A673 (cell line): ENCODE measurements around the gene DCLK1. TPM values are rescaled to one million over a fixed set of nuclear protein-coding genes. Genes with fewer than 3 reads are reported as not detected.

Experiments used
- BruUV-seq: library from RNA; stranded (reverse); fragments of 400-500 nt; replicated peaks from 2 replicates; lab custom pipeline; 2021; lab: Mats Ljungman, UMichigan
- CTCF ChIA-PET: fragments of 300-600 bp; sonication (Branson Sonifier 250); formaldehyde crosslinking; loops from one replicate; lab custom pipeline; 2022; ENCODE audit warnings: antibody characterized with exemption; lab: Charles Lee
- POLR2A ChIA-PET: fragments of 300-600 bp; sonication (Branson Sonifier 250); formaldehyde crosslinking; loops from one replicate; lab custom pipeline; 2022; ENCODE audit warnings: antibody characterized with exemption; ENCODE audit not compliant: low non-redundant PET; lab: Charles Lee
- DNase-seq: peaks from one replicate; pipeline ENCODE4 v3.0.0-alpha.2; 2015; ENCODE audit warnings: low spot score
- H3K27ac ChIP-seq: fragments of 200-600 bp; sonication (generic); 2 replicates; pipeline ENCODE4 v1.5.1; 2016; ENCODE audit warnings: mixed run types, low read depth, mild to moderate bottlenecking, mixed read lengths, antibody characterized with exemption, low read length; ENCODE audit not compliant: poor library complexity, severe bottlenecking
- H3K27me3 ChIP-seq: fragments of 200-600 bp; sonication (generic); replicated peaks from 2 replicates; pipeline ENCODE4 v1.6.1; 2017; ENCODE audit warnings: mixed run types, low read depth, mild to moderate bottlenecking, mixed read lengths, antibody characterized with exemption, low read length; ENCODE audit not compliant: insufficient read depth, poor library complexity
- H3K36me3 ChIP-seq: fragments of 200-600 bp; sonication (generic); 2 replicates; pipeline ENCODE4 v1.6.1; 2016; ENCODE audit warnings: mixed run types, mild to moderate bottlenecking, mixed read lengths, antibody characterized with exemption, low read length; ENCODE audit not compliant: insufficient read depth, poor library complexity, severe bottlenecking
- H3K4me1 ChIP-seq: fragments of 200-600 bp; sonication (generic); 2 replicates; pipeline ENCODE4 v1.6.1; 2017; ENCODE audit warnings: mixed run types, mild to moderate bottlenecking, mixed read lengths, antibody characterized with exemption, low read length; ENCODE audit not compliant: insufficient read depth, poor library complexity, severe bottlenecking
- H3K4me3 ChIP-seq: fragments of 200-600 bp; sonication (generic); 2 replicates; pipeline ENCODE4 v1.5.1; 2016; ENCODE audit warnings: low read depth, mixed run types, mild to moderate bottlenecking, mixed read lengths, low read length; ENCODE audit not compliant: poor library complexity, severe bottlenecking
- H3K9me3 ChIP-seq: fragments of 200-600 bp; sonication (generic); 2 replicates; pipeline ENCODE4 v1.6.1; 2016; ENCODE audit warnings: mixed run types, low read depth, mild to moderate bottlenecking, mixed read lengths, antibody characterized with exemption, low read length; ENCODE audit not compliant: poor library complexity, severe bottlenecking
- EZH2 ChIP-seq: fragments of 200-600 bp; sonication (generic); IDR thresholded peaks from 2 replicates; pipeline ENCODE4 v1.6.1; 2017; ENCODE audit warnings: borderline replicate concordance, low read depth, mild to moderate bottlenecking, mixed read lengths, antibody characterized with exemption, low read length; ENCODE audit not compliant: poor library complexity, severe bottlenecking
- intact Hi-C: fragments of 100-400 bp; cut with micrococcal nuclease; formaldehyde crosslinking; loops from one replicate; pipeline ENCODE4 v1.10.0; 2022; ENCODE audit not compliant: unreplicated experiment
- total RNA-seq: library from RNA; stranded (reverse); gene quantifications from 2 replicates; pipeline ENCODE4 v1.2.3, GENCODE V29; 2021
- TF ChIP-seq, protein P1 (sequence below): fragments of 300-800, 200-600 bp; sonication (generic); conservative IDR thresholded peaks from 2 replicates; pipeline ENCODE4 v1.5.1; 2017; ENCODE audit warnings: low read depth, mild to moderate bottlenecking, antibody characterized with exemption, low read length, moderate library complexity, mixed read lengths

DCLK1 gene
- total RNA-seq, 1 experiment from 2014 or later: 11.2 TPM

DNA sequence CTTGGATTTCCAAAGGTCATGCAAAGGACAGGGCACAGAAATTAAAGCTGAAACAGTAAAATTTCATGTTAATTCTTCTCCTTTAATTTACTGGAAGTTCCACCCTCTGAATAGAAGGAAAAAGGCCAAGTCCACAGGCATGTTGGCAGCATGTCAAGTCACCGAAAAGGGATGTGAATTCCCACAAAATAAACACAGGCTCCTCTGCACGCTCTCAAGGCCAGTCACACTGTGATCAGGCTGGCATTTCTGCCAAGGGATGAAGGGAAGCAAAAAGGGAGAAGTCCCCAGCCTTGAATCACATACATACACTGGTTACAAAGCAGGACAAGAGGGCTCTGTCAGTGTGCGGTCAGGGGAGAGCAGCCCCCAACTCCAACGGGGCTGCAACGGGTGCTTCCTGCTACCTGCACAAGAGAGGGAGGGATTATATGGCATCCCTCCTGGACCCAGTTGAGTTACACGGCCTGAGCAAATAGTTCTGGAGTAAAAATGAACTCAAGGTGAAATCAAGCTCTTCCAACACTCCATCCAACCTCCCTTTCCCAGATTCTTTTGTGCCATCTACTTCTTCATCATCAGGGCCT is 6.9 kb downstream of the DCLK1 start:
- Histone ChIP-seq H3K4me3 (no peak overlapping the region), H3K27me3 (no peaks in the 10 kb centered on the region), H3K27ac (no peak overlapping the region), H3K4me1 (peaks cover 2% of the 10 kb centered on the region), H3K9me3 (no peaks in the 10 kb centered on the region), H3K36me3 (no peaks in the 10 kb centered on the region)
- ChIA-PET CTCF (no interaction called here), POLR2A (no interaction called here)
- intact Hi-C loops: no loop called here
- BruUV-seq: no TSS peak
- DNase-seq: no peak
- TF ChIP-seq, protein P1, sequence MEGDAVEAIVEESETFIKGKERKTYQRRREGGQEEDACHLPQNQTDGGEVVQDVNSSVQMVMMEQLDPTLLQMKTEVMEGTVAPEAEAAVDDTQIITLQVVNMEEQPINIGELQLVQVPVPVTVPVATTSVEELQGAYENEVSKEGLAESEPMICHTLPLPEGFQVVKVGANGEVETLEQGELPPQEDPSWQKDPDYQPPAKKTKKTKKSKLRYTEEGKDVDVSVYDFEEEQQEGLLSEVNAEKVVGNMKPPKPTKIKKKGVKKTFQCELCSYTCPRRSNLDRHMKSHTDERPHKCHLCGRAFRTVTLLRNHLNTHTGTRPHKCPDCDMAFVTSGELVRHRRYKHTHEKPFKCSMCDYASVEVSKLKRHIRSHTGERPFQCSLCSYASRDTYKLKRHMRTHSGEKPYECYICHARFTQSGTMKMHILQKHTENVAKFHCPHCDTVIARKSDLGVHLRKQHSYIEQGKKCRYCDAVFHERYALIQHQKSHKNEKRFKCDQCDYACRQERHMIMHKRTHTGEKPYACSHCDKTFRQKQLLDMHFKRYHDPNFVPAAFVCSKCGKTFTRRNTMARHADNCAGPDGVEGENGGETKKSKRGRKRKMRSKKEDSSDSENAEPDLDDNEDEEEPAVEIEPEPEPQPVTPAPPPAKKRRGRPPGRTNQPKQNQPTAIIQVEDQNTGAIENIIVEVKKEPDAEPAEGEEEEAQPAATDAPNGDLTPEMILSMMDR: no peak
- TF ChIP-seq EZH2: no peak

DNA sequence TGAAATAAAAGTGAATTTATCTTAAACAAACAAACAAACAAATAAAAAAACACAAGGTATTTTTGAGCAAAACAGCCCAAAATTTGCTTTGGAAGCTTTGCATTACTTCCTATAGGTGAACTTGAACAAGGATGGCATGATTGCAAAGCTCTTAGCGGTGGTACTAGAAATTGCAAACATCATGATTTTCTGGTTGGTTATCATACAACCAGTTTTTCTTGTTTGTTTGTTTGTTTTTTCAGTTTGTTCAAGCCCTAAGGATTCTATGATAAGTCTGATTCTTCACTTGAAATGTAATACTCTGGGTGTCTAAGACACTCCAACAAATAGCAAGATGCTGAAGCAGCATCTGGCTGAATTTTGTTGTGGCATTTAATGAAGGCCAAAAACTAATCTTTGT is 15.9 kb downstream of the DCLK1 start:
- TF ChIP-seq EZH2: no peak
- Histone ChIP-seq H3K36me3 (no peaks in the 10 kb centered on the region), H3K27ac (no peak overlapping the region), H3K4me1 (no peaks in the 10 kb centered on the region), H3K9me3 (no peaks in the 10 kb centered on the region), H3K27me3 (no peaks in the 10 kb centered on the region), H3K4me3 (no peak overlapping the region)
- intact Hi-C loops: no loop called here
- CTCF ChIA-PET: no interaction called here
- DNase-seq: no peak
- BruUV-seq: no TSS peak
- POLR2A ChIA-PET: no interaction called here

DNA sequence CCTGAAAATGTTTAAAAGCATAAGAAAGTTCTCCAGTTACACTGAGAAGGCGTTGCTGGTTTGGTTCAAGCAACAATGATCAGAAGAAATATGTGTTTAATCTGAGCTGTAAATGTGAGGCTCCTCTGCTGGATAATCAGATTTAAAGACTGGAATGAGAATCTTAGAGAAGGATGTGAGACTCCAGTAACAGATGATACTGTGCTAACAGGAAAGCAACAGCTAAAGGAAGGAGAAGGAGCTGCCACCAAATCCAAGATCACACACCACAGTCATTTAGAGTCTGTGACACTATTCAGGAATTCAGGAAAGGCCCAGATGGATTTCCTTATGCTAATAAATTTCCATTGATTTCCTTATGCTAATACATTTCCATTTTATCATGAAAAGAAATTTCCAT is 16.9 kb downstream of the DCLK1 start:
- no TSS peak for BruUV-seq
- Histone ChIP-seq H3K27me3 (no peaks in the 10 kb centered on the region), H3K9me3 (no peaks in the 10 kb centered on the region), H3K4me3 (no peak overlapping the region), H3K4me1 (no peaks in the 10 kb centered on the region), H3K27ac (no peak overlapping the region), H3K36me3 (no peaks in the 10 kb centered on the region)
- CTCF ChIA-PET: no interaction called here
- intact Hi-C loops: no loop called here
- POLR2A ChIA-PET: no interaction called here
- no peak for DNase-seq
- TF ChIP-seq, protein P1: no peak
- no peak for TF ChIP-seq EZH2

DNA sequence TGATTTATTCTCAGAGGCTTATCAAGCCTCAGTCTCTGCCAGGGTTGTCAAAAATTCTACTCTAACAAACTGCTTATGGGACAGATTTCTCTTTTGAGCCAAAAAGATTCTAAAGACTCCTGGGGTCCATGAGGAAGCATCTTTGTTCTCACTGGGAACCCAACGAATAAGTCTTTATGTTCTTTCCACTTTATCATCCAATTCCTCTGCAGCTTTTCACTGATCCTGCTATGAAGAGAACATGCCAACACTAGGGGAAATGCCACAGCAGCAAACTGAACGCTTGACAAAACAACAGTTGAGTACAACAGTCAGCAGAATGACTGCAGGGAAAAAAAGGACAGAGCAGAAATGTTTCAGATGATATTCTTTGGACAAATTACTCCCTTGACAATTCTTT is 22.2 kb downstream of the DCLK1 start:
- intact Hi-C loops: no loop called here
- BruUV-seq: no TSS peak
- DNase-seq: peak; percentile 4
- H3K4me1 ChIP-seq: no peaks in the 10 kb centered on the region
- ChIA-PET POLR2A (no interaction called here), CTCF (no interaction called here)
- no peaks in the 10 kb centered on the region for H3K27me3 ChIP-seq
- no peaks in the 10 kb centered on the region for H3K36me3 ChIP-seq
- H3K9me3 ChIP-seq: no peaks in the 10 kb centered on the region
- TF ChIP-seq, protein P1: no peak
- TF ChIP-seq EZH2: no peak
- H3K4me3 ChIP-seq: no peak overlapping the region
- no peak overlapping the region for H3K27ac ChIP-seq
